PFSK-1 (cell line): Measurements from ENCODE around the gene ZKSCAN8.

Experiments used
- FOXP2 ChIP-seq: optimal IDR thresholded peaks from 2 replicates; pipeline ENCODE3; 2011; ENCODE audit warnings: borderline replicate concordance, control low read depth, inconsistent platforms; ENCODE audit not compliant: insufficient read depth; ENCODE audit errors: extremely low read length, extremely low read depth
- POLR2AphosphoS5 ChIP-seq: IDR thresholded peaks from 2 replicates; pipeline ENCODE4 v1.6.1; 2012; ENCODE audit warnings: low read depth, mild to moderate bottlenecking, control low read depth, low read length, moderate library complexity
- SIN3A ChIP-seq: IDR thresholded peaks from 2 replicates; pipeline ENCODE4 v1.6.1; 2012; ENCODE audit warnings: mild to moderate bottlenecking, low read length, moderate library complexity, borderline replicate concordance; ENCODE audit not compliant: insufficient read depth
- TAF1 ChIP-seq: IDR thresholded peaks from 2 replicates; pipeline ENCODE4 v1.6.1; 2012; ENCODE audit warnings: low read length, control low read depth, borderline replicate concordance; ENCODE audit not compliant: insufficient read depth
- TF ChIP-seq, protein P1 (sequence below), 2 experiments: IDR thresholded peaks; 2 replicates each; pipeline versions ENCODE4 v1.6.1 to v1.8.0; 2011 to 2012; ENCODE audit warnings: low read depth in 2 of 2, low read length in 2 of 2, control low read depth in 1 of 2, inconsistent platforms in 1 of 2, mild to moderate bottlenecking in 1 of 2, moderate library complexity in 1 of 2; ENCODE audit not compliant: insufficient read depth in 1 of 2

DNA sequence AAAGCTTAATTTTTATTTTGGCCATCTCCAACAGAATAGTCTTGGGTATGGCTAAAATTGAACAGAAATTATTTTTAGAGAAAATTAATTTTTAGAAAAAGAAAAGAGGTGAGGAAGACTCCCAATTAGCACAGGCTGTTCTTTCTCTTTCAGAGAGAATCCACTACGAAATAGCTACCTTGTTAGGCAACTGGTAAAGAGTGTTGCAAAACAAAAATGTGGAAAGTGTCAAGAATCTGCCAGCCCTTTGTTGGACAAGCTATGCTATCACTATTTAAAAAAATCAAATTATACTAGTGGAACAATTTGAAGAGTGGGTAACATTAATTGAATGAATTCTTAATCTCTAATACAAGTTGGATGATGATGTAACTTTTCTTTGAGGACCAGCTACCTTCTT lies 64.2 kb downstream of the ZKSCAN8 start:
- TF ChIP-seq POLR2AphosphoS5 = no peak
- TF ChIP-seq, protein P1, sequence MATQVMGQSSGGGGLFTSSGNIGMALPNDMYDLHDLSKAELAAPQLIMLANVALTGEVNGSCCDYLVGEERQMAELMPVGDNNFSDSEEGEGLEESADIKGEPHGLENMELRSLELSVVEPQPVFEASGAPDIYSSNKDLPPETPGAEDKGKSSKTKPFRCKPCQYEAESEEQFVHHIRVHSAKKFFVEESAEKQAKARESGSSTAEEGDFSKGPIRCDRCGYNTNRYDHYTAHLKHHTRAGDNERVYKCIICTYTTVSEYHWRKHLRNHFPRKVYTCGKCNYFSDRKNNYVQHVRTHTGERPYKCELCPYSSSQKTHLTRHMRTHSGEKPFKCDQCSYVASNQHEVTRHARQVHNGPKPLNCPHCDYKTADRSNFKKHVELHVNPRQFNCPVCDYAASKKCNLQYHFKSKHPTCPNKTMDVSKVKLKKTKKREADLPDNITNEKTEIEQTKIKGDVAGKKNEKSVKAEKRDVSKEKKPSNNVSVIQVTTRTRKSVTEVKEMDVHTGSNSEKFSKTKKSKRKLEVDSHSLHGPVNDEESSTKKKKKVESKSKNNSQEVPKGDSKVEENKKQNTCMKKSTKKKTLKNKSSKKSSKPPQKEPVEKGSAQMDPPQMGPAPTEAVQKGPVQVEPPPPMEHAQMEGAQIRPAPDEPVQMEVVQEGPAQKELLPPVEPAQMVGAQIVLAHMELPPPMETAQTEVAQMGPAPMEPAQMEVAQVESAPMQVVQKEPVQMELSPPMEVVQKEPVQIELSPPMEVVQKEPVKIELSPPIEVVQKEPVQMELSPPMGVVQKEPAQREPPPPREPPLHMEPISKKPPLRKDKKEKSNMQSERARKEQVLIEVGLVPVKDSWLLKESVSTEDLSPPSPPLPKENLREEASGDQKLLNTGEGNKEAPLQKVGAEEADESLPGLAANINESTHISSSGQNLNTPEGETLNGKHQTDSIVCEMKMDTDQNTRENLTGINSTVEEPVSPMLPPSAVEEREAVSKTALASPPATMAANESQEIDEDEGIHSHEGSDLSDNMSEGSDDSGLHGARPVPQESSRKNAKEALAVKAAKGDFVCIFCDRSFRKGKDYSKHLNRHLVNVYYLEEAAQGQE (IDR thresholded peaks at IDR 0.05; ENCODE audit: insufficient read depth in 1 of 2, low read depth in 2 of 2, low read length in 2 of 2) = no peak
- TF ChIP-seq SIN3A = no peak
- no peak for TF ChIP-seq TAF1
- no peak for TF ChIP-seq FOXP2
